ENCODE data around the gene HOMEZ. TPM values are rescaled to one million over a fixed set of nuclear protein-coding genes. Genes with fewer than 3 reads are reported as not detected.

HOMEZ gene
- total RNA-seq, 4 donors from 2014 or later, result 7.8 to 13.1 (median 8.5) TPM

DNA sequence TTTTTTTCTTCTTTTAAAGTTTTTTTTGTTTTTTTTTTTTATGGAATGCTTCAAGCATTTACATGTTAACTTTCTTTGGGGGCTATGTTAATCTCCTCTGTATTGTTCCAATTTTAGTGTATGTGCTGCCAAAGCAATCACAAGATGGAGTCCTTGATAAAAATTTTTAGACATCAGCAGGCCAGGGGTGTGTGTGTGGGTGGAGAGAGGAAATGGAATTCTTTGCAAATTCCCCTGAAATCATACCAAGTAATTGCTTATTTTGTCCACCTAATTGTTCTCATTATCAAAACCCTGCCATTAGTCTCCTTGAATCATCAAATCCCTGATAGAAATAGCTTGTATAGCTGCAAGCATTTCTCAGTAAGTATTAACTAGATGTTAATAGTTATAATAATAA lies 26.5 kb downstream of the HOMEZ start:
- Histone ChIP-seq H3K9me3 (no peaks in the 10 kb centered on the region), H3K27me3 (no peaks in the 10 kb centered on the region), H3K36me3 (no peaks in the 10 kb centered on the region), H3K27ac (no peak overlapping the region), H3K4me3 (no peak overlapping the region), H3K4me1 (no peaks in the 10 kb centered on the region)
- TF ChIP-seq POLR2AphosphoS5 (IDR thresholded peaks at IDR 0.05), result no peak
- DNase-seq (ENCODE audit: low spot score in 2 of 2), result no peak

DNA sequence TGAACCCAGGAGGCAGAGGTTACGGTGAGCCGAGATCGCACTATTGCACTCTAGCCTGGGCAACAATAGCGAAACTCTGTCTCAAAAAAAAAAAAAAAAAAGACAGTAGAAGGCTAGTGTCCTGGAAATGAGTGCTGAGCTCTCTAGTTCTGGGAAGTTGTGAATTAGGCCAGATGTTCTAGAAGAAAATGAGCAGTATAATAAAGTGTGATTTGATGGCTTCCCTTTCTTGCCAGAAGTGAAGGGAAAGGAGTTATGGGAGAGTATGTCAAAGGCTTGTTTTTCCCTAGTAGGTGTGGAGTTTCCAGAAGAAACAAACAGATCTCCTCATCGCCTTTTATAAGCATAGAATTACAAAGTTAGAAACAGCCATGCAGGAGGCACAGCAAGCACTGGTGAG lies 27.7 kb downstream of the HOMEZ start:
- Histone ChIP-seq H3K27me3 (no peaks in the 10 kb centered on the region), H3K4me3 (no peak overlapping the region), H3K27ac (no peak overlapping the region), H3K9me3 (no peaks in the 10 kb centered on the region), H3K36me3 (no peaks in the 10 kb centered on the region), H3K4me1 (no peaks in the 10 kb centered on the region)
- DNase-seq (ENCODE audit: low spot score in 2 of 2), result no peak
- no peak for TF ChIP-seq POLR2AphosphoS5 (IDR thresholded peaks at IDR 0.05)
- no peak for TF ChIP-seq EP300 (IDR thresholded peaks at IDR 0.05)
- TF ChIP-seq POLR2A (IDR thresholded peaks at IDR 0.05), result no peak
- TF ChIP-seq, protein P1, sequence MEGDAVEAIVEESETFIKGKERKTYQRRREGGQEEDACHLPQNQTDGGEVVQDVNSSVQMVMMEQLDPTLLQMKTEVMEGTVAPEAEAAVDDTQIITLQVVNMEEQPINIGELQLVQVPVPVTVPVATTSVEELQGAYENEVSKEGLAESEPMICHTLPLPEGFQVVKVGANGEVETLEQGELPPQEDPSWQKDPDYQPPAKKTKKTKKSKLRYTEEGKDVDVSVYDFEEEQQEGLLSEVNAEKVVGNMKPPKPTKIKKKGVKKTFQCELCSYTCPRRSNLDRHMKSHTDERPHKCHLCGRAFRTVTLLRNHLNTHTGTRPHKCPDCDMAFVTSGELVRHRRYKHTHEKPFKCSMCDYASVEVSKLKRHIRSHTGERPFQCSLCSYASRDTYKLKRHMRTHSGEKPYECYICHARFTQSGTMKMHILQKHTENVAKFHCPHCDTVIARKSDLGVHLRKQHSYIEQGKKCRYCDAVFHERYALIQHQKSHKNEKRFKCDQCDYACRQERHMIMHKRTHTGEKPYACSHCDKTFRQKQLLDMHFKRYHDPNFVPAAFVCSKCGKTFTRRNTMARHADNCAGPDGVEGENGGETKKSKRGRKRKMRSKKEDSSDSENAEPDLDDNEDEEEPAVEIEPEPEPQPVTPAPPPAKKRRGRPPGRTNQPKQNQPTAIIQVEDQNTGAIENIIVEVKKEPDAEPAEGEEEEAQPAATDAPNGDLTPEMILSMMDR (IDR thresholded peaks at IDR 0.05), result no peak
- 93% methylated on average over 5 of the region's 5 CpGs for WGBS

DNA sequence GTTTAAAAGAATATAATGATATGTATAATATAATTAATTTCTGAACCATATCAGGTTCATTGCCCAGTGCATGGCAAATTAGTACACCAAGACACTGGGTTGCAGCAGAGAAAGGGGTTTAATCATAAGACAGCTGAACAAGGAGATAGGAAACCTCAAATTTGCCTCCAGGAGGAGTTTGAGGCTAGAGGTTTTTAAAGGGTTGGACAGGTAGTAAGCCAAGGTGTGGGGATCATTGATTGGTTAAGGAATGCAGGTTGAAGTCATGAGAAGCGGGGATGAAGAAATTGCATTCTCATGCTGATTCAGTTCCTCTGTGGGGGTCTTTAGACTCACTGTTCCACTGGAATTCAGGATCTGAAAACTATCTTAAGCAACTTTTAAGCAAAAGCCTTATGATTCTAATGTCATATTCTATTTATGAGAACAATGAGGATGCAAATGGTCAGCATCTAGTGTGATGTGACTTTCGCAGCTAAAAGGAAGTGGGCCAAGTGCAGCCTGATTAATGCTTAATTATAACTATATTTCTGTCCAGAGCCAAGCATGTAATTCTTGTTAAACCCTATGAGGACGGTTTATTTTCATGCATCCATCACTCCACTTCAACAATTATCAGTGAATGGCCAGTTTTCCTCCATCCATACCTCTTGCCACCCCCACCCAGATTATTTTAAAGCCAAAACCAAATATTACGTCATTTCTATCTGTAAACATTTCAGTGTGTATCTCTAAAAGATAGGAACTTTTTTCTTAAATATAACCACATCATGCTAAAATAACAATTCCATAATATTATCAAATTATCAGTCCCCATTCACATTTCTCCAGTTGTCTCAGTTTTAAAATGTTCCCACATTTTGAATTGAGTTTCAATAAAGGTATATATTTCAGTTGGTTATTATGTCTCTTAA lies 33.3 kb downstream of the HOMEZ start:
- TF ChIP-seq, protein P1 (IDR thresholded peaks at IDR 0.05), result no peak
- no peak for TF ChIP-seq EP300 (IDR thresholded peaks at IDR 0.05)
- no peak for TF ChIP-seq POLR2AphosphoS5 (IDR thresholded peaks at IDR 0.05)
- TF ChIP-seq POLR2A (IDR thresholded peaks at IDR 0.05), result no peak
- DNase-seq (ENCODE audit: low spot score in 2 of 2), result no peak
- H3K27me3 ChIP-seq, result no peaks in the 10 kb centered on the region
- no peak overlapping the region for H3K27ac ChIP-seq
- no peaks in the 10 kb centered on the region for H3K4me1 ChIP-seq
- no peaks in the 10 kb centered on the region for H3K9me3 ChIP-seq
- WGBS, result 65% methylated on average over 4 of the region's 4 CpGs
- H3K4me3 ChIP-seq, result no peak overlapping the region
- H3K36me3 ChIP-seq, result no peaks in the 10 kb centered on the region

DNA sequence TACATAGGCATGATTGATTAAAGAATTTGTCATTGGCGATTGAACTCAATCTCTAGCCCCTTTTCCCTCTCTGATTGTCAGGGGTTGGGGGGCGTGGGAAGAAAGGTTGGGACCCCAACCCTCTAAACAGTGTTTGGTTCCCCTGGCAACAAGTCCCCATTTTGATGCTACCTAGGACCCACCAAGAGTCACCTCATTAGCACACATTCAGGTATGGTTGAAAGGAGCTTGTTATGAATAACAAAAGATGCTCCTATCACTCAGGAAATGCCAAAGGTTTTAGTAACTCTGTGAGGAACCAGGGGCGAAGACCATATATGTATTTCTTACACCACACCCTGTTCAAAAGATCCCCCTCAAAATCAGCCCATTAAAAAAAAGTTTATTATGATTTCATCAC lies 33.9 kb downstream of the HOMEZ start:
- Histone ChIP-seq H3K4me1 (no peaks in the 10 kb centered on the region), H3K4me3 (no peak overlapping the region), H3K27me3 (no peaks in the 10 kb centered on the region), H3K9me3 (no peaks in the 10 kb centered on the region), H3K36me3 (no peaks in the 10 kb centered on the region), H3K27ac (no peak overlapping the region)
- WGBS, result 57% methylated on average over 3 of the region's 3 CpGs
- TF ChIP-seq POLR2A (IDR thresholded peaks at IDR 0.05) (no peak), POLR2AphosphoS5 (IDR thresholded peaks at IDR 0.05) (no peak), EP300 (IDR thresholded peaks at IDR 0.05) (no peak)
- TF ChIP-seq, protein P1 (IDR thresholded peaks at IDR 0.05), result no peak
- no peak for DNase-seq (ENCODE audit: low spot score in 2 of 2)

DNA sequence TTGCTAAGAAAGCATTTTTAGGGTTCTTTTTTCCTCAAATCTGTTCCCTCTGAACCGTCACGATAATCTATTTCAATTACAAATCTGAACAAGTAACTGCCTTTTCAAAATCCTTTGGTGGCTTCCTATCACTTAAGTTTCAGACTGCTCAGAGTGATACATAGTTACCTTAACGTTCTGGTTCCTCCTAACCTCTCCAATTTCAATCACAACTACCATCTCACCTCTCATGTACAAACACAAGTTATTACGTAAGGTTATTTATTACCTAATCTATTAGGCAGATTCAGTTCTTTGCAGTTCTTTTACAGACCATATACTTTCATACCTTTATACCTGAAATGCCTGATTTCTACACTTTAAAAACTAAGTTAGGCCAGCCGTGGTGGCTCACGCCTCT lies 36.1 kb downstream of the HOMEZ start:
- Histone ChIP-seq H3K36me3 (no peaks in the 10 kb centered on the region), H3K4me1 (no peaks in the 10 kb centered on the region)

More for the DNA sequence above, 36.1 kb downstream of the HOMEZ start:
- Histone ChIP-seq H3K27ac (no peak overlapping the region), H3K27me3 (no peaks in the 10 kb centered on the region), H3K9me3 (no peaks in the 10 kb centered on the region), H3K4me3 (no peak overlapping the region)
- no peak for DNase-seq (ENCODE audit: low spot score in 2 of 2)
- TF ChIP-seq POLR2A (IDR thresholded peaks at IDR 0.05) (no peak), EP300 (IDR thresholded peaks at IDR 0.05) (no peak), POLR2AphosphoS5 (IDR thresholded peaks at IDR 0.05) (no peak)
- TF ChIP-seq, protein P1 (IDR thresholded peaks at IDR 0.05), result no peak
- 78% methylated on average over 6 of the region's 6 CpGs for WGBS

Data from suprapubic skin (tissue), 4 donors.